Globus pallidus (tissue), 1 donor: Measurements from ENCODE around the gene FAM83F.
A peak's percentile ranks its signal among the peaks of the same experiment; 100 is the strongest.
"Not testable (repeated sequence)": the region's sequence is repeated elsewhere in the genome, so short reads cannot be mapped to it uniquely, and the experiment has no call there.

Source experiments
- DNase-seq: peaks from one replicate; pipeline ENCODE4 v3.0.0-alpha.2; 2015; ENCODE audit warnings: low spot score

Gene FAM83F

DNA sequence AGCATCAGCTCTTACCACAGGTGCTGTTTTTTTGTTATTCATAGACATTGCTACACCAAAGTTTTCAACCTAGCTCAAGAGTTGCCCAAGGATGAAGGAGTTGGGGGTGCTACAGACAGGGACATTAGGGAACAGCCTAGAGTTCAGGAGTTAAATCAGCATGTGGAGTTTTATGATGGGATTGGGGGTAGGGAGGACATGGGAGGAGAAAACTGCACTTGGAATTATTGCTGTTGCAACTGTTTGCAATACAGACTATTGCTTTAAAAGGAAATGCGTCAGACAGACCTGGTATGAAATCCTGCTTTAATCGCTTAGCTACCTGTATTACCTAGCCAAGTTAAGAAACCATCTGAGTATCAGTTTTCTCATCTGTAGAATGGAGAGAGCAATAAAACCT lies 28.3 kb upstream of the FAM83F start:
- no peak for DNase-seq

DNA sequence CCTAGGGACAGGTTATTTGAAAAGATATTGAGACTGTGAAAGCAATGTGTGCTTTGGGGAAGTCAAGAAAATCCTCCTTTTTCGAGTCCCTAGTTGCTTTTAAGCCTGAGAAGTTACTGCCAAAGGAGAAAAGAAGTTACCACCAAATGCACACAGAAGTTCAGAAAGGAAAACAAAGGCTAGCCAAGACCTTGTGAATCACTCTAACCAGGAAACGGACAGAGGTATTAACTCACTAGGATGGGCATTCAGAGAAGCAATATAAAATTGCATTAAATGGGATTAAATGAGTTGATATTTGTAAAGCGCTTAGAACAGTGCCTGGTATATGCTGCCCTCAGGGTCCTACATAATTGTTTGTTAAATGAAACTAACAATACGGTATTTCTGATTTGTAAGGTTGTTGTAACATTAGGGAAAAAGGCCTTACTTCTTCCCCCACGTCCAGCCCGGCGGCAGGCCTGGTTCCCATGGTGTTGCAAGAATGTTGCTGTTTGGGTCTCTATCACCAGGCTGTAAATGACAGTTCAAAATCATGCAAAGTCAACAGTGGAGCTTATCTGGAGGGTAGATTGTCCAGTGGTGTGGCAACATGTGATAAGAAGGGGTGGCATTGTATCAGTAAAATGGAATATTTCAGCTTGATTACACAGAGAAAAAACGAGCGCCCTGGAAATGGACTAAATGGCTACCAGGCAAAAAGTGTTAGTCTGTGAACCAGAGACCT lies 27.5 kb upstream of the FAM83F start:
- no peak for DNase-seq

DNA sequence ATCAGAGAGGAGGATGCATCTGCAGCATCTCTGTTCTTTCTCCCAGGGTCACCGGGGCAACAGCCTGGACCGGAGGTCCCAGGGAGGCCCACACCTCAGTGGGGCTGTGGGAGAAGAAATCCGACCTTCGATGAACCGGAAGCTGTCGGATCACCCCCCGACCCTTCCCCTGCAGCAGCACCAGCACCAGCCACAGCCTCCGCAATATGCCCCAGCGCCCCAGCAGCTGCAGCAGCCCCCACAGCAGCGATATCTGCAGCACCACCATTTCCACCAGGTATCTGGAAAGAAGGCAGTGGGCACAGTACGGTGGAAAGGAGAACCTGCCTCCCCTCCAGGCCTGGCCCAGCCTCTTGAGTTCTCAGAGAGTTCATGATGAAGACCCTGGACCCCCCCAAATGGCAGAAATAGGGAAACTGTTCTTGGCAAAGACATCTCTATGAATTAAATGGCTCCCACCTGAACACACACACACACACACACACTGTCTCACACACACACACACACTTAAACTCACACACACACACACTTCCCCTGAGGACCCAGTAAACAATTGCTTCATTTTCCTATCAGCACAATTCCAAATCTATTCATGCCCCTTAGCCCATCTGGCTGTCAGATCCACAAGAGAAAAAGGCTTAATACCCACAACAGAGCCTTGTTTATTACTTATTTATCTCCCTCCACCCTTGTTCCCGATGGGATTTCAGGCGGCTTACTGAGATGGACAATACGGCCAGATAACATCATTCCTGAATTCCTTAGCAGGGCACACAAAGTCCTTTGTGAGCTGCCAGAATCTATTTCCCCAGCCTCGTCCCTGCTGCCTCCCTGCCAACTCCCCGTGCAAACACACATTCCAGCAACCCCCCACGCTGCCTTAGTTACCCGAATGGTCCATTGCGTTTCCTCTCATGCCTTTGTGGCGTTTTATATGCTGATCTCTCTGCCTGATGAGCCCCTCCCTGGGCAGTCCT lies 26.5 kb upstream of the FAM83F start:
- DNase-seq: peak; percentile 38

DNA sequence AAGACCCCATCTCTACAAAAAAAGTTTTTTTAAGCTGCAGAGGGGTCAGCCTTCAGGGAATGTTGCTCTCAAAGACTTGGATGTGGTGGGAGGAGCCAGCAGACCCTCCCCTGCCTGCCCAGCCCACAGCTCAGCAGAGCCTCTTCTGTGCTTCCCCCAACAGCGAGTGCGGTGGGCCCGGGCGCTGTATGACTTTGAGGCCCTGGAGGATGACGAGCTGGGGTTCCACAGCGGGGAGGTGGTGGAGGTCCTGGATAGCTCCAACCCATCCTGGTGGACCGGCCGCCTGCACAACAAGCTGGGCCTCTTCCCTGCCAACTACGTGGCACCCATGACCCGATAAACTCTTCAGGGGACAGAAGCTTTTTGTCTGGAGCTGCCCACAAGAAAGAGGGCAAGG lies 24.0 kb upstream of the FAM83F start:
- no peak for DNase-seq

DNA sequence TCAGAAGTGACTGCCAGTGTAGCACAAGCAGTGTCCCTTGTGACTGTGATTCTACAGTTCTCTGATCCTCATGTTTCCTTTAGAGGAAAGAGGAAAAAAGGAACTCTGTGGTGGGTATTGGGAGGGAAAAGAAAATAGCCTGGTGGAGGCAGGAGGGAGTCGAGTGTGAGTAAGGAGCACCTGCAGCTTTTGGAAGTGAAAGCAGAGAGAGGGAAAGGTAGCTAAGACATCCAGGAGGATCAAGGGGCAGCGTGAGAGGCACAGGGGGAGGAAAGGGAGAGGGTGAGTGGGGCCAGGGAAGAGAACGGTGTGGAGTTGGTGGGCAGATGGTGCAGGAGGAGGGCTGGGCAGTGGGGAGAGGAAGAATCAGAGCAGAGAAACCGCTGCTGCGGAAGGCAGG lies 22.1 kb upstream of the FAM83F start:
- DNase-seq: no peak

DNA sequence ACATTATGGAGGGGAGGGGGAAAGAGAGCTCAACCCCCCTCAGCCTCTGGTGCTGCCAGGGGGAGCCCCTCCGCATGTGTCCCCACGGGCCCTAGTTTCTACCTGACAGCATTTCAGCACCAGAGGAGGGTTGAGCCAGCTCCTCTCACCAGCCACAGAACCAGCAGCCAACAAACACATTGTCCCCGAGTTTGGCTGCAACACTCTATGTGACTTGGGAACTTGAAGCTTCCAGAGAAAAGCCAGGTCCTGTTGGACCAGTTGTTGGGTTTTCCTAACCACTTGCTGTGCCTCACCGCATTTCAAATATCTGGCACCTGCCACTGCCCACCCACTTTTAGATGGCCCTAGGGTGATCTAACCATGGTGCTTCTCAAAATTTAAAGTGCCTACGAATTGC lies 21.1 kb upstream of the FAM83F start:
- DNase-seq: no peak

DNA sequence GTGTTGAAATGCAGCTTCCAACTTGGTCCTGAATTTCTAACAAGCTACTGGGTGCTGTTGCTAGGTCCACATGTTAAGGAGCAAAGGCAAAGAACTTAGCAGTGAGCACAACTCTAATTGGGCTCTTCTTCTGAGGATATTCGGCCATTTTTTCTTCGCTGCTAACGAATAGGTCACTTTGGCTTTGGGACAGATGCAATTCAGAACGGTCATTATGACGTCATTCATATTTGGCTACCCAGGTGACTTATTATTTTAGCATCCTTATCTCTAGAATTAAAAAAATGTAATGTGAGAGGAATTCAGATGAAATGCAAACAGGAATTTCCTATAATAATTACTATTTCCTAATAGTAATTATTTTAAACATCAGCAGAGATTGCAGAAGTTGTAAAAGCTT lies 20.7 kb upstream of the FAM83F start:
- DNase-seq: no peak

DNA sequence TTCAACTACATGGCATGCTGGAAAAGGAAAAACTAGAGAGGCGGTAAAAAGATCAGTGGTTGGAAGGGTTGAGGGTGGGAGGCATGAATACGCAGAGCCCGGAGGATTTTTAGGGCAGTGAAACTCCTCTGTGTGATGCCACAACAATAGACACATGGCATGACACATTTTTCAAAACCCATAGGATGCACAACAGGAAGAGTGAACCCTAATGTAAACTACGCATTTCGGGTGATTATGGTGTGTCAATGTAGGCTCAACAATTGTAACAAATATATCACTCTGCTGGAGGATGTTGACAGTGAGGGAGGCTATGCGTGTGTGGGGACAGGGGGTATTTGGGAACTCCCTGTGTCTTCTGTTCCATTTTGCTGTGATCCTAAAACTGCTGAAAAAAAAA lies 15.7 kb upstream of the FAM83F start:
- DNase-seq: no peak

DNA sequence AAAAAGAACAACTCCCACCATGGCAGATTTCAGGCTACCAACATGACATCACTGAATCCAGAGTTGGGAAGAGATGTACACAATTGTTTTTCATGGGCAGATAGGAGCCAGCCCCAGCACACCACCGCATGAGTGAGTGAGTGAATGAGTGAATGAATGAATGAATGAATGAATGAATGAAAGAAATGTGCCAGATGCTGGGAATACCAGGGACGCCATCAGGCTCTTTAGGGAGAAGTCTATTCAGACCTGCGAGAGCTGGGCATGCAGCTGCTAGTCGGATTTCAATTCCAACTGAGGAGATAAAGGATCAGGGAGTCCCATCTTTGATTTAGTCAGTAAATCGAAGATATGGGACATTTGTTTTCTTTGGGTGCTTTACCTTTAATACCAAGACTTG lies 15.3 kb upstream of the FAM83F start:
- DNase-seq: no peak

DNA sequence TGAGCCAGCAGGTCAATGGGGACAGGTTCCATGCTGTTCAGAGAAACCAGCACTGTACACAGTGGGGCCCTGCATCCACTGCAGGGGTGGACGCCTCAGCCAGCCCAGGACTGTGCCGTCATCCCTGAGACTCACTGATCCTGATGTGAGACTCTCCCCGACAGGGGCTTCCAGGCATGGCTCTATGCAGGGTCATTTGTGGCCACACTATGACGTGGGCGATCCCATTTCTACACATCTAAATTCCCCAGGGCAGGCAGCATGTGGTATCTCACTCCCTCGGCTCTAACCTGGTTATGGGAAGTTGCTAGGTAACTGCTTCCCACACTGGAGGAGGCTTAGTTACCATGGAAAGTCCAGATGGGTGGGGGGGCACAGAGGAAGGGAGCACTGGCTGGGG lies 14.2 kb upstream of the FAM83F start:
- DNase-seq: no peak

DNA sequence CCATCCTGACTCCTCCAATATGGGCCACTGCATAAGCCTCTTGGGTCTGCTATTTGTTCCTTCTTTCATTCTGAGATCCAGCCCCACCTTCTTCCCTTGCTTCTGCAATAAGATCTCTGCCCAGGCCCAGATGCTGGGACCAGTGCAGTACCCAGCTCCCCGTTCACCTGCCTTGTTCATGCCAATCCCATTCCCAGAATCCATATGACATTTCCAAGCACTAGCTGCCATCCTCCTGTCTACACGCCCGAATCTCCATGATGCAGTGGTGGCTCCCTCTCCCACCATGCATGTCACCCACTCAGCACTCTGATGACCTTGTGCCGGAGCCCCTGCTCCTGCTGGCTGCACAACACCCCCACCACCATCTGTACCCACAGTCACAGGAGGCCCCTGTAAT lies 11.4 kb upstream of the FAM83F start:
- DNase-seq: no peak

DNA sequence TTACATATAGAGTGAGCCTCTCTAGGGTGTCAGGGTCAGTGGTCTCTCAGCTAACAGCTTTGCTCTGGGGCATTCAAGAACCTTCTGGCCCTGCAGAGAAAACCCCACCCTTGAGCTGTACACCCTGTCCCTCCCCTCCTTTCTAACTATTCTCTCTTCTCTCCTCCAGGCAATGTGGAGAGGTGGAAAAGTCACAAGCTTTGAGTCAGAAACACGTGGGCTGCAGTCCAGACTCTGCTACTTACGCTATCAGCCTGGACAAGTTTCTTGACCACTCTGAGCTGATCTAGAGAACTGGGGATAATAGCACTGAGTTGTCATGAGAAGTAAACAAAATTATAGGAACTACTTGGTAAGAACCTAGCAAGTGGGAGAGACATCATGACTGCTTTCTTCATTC lies 10.7 kb upstream of the FAM83F start:
- DNase-seq: no peak

DNA sequence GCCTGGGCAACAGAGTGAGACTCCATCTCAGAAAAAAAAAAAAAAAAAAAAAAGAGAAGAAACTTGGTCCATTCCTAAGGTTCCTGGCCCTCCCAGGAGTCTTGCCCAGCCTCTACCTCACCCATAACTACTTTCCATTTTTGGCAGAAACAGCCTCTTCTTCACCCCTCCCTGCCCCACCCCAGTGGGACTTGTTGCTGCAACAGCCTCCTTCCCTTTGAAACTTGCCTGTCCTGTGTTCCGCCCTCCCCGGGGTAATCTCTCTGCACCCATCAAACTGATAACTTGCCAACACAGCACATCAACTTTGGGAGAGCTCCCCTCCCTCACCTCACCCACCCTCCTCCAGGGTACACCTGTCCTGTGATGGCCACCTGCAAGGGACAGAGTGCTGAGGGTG lies 10.0 kb upstream of the FAM83F start:
- no peak for DNase-seq

DNA sequence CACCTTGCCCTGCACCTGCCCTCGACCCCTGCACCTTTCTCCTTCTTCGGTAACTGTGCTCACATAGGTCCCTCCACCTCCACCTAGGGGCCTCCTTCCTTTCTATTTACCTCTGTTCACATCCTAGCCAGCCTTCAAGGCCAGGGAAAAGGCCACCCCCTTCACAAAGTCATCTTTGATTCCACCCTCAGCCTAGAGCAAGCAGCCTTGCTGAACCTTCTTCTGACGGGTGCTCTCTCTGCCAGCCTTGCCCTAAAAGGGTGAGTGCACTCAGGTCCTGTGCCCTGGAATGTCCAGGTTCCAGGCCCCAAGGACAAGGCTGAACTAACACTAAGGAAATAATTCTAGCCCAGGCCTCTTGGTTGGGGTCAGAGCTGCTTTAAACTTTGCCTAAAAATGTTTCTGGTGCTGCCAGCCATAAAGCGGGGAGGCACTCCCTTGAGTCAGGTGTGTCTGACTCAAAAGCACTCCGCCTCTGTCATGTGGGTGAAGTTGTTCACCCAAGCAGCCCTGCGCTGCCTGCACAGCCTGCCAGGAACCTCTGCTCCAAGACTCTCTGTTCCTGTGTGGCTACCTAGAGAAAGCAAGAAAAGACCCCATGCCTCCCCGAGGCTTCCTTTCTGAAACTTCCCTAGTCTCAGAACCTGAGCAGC lies 9.2 kb upstream of the FAM83F start:
- DNase-seq: no peak

DNA sequence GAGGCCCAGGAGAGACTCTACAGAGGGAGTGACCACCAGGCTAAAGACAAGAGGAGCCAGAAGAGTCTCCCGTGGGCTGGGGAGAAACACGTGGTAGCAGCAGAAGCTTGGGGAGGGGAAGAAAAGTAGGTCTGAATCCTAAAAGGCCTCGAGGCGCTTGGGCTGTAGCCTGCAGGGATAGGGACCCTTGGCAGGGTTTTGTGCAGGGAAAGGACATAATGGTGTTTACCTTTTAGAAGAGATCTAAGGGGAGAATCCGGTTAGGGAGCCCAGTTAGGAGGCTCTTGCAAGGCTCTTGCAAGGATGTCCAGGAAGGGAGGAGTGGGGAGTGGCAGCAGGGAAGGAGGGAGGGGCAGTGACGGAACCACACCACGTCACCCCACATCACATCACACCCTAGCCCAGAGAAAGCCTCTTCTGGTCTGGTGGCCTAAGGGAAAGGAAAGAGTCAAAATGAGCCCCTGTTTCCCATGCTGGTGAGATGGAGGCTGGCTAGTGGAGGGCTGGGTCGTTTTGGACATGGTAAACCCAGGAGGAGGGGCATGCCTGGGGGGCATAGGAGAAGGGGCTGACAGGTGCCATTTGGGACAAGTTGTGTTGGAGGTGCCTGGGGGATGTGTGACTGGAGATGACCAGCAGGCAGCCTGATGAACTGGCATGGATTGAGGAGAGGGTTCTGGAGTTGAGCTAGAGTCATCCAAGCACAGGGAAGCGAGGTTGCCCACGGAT lies 6.2 kb upstream of the FAM83F start:
- no peak for DNase-seq

DNA sequence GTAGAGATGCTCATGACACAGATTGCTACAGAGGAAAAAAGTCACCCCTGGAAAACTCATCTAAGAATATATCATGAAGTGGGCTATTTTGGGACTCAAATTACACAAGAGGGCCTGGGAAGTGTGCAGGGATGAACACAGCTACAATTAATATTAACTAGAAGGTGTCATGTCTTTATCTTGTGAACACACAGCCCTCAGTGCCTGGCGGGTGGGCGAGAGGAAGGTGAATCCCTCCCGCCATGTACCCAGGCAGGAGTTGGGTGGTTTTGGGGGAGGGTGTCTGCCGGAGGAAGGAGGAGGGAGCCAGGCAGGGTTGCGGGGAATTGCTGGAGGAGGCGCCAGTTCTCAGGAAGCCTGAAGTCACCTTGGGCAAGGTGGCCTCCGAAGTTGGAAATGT lies 5.1 kb upstream of the FAM83F start:
- no peak for DNase-seq

DNA sequence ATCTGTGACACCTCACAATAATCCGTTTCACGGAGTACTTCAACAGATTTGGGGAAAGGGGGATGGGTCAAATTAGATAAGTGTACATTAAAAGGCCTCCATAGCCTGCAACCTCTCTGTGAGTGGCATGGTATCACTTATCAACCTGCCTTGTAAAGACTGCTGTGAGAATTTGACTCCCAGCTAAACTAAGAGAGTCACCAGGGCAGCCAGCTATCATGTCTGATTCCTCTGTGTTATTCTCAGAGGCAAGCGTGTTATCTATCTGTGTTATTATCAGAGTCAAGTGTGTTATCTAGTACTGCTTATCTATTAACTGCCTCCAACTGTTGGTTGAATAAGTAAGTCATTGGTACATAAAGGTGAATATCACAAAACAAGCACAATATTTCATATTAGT lies 4.1 kb upstream of the FAM83F start:
- no peak for DNase-seq

DNA sequence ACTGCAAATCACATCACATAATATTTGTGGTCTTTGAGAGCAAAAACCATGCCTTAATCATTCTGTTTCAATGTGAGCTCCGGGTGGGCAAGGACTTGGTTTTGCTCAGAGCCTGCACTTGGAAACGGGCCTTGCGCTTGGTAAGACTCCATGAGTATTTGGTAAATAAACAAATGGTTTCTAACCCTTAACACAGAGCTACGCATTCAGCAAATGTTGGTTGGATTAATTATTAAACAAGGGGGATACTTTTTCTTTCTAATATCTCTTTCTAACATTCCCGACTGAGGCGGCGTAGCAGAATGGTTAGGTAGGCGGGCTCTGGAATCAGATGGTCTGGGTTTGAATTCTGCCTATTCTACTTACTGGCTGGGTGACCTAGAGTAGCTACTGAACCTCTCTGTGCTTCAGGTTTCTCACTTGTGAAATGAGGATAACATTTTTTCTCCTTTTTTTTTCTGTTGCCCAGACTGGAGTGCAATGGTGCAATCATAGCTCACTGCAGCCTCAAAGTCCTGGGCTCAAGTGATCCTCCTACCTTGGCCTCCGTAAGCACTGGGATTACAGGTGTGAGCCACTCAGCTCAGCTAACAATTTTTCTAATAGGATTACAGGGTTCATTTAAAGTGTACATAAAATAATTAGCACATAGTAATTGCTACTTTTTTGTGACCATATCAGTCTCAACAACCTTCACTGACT lies 3.4 kb upstream of the FAM83F start:
- DNase-seq: no peak

DNA sequence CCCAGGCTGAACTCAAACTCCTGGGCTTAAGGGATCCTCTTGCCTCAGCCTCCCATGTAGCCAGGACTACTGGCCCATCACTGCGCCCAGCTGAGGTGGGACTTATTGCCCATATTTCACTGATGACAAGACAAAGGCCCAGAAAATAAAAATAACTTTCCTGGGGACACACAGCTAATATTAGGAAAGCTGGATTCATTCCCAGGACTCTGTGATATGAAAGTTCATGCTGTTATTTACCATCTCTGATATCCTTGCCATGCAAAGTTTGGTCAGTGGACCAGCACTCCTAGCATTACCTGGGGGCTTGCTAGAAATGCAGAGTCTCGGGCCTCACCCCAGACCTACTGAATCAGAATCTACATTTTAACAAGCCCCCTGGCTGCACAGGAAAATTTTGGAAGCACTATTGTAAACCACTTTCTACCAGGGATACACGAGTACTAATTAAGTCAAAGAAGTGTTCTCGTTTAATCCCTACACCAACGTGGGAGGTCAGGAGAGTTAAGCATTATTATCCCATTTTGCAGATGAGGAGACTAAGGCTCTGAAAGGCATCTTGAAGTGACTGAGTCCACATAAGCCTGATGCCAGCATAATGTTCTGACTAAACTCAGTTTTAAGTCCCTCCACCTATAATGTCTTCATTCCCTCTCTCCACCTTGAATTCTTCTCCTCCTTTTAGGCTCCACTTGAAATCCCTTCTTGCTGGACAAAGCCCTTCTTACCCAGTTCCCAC lies 2.5 kb upstream of the FAM83F start:
- DNase-seq: no peak

DNA sequence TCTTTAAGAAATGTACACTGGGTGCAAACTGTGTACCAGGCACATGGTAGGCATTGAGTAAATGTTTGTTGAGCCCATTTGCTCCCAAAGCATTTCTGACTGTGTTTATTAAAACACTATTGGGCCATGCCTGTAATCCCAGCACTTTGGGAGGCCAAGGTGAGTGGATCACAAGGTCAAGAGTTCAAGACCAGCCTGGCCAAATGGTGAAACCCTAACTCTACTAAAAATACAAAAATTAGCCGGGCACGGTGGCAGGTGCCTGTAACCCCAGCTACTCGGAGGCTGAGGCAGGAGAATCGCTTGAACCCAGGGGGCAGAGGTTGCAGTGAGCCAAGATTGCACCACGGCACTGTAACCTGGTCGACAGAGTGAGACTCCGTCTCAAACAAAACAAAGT lies 1.9 kb upstream of the FAM83F start:
- not testable (repeated sequence) for DNase-seq

DNA sequence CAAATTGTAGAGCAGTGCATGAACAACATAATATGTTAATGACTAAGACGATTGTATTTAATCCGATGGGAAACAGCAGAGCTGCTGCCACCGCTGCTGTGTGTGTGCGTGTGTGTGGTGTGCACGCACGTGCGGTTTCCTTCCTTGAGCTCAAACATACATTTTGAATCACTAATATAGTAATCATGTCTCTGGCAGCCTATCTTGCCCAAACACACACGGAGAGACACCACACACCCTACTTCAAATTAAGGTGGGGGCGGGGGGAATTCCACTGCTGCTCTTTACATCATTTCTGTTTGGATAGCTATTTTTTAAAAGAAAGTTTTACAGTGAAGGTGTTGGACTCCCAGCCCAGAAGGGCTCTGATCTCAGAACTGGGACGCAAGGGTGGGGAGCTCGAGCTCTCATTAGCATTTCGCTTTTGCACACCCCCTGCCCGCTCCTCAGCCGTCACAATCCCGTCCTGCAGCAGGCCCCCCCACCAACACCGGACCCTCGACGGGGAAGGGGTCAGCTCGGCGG lies 651 bp upstream of the FAM83F start:
- no peak for DNase-seq
